A549 (cell line): ENCODE data around the gene ZFAND2B. TPM values are rescaled to one million over a fixed set of nuclear protein-coding genes. Genes with fewer than 3 reads are reported as not detected.

Experiments
- ATAC-seq, 2 experiments: fragments of 200-7000 bp in 1 of 2; fragments of >200 bp in 1 of 2; cut with Nextera tagmentation in 1 of 2; cut with Tn5 transposase in 1 of 2; 3 replicates each; pipeline versions ENCODE4 v1.8.0 to v1.9.1; 2018 to 2020; ENCODE audit warnings: mild to moderate bottlenecking in 1 of 2, moderate library complexity in 1 of 2
- CTCF ChIA-PET: fragments of 300-600 bp; sonication (Branson Sonifier 250); formaldehyde crosslinking; extraction: SDS; loops from one replicate; lab custom pipeline; 2021; ENCODE audit warnings: antibody characterized with exemption, inconsistent platforms; lab: Yijun Ruan, JAX
- POLR2A ChIA-PET: fragments of 350-600 bp; formaldehyde crosslinking; extraction: SDS; loops from one replicate; lab custom pipeline; 2021; ENCODE audit warnings: antibody characterized with exemption, inconsistent platforms; lab: Yijun Ruan, JAX
- DNase-seq, 2 experiments: peaks; one replicate each; pipeline versions ENCODE4 v3.0.0 to v3.0.0-alpha.2; 2011 to 2016; ENCODE audit warnings: low read depth in 1 of 2, low spot score in 1 of 2
- FAIRE-seq: peaks from 2 replicates; lab custom pipeline; 2011; peaks lifted over from hg19 to GRCh38; lab: Jason Lieb, UNC
- H3K27ac ChIP-seq, 2 experiments: fragments of >200 bp; sonication (Bioruptor Twin); formaldehyde crosslinking; 3 replicates each; pipeline ENCODE4 v1.5.1; 2016 to 2017
- H3K4me1 ChIP-seq: fragments of >200 bp; sonication (Bioruptor Twin); formaldehyde crosslinking; 3 replicates; pipeline ENCODE4 v1.6.1; 2016
- H3K4me2 ChIP-seq: fragments of >200 bp; sonication (Bioruptor Twin); formaldehyde crosslinking; 3 replicates; pipeline ENCODE4 v1.6.1; 2016
- H3K4me3 ChIP-seq: fragments of >200 bp; sonication (Bioruptor Twin); formaldehyde crosslinking; 3 replicates; pipeline ENCODE4 v1.5.1; 2016
- H3K9me3 ChIP-seq: fragments of >200 bp; sonication (Bioruptor Twin); formaldehyde crosslinking; 3 replicates; pipeline ENCODE4 v1.6.1; 2016
- BCL3 ChIP-seq: fragments of >200 bp; sonication (Bioruptor Twin); formaldehyde crosslinking; IDR thresholded peaks from 3 replicates; pipeline ENCODE4 v1.6.1; 2016
- BHLHE40 ChIP-seq: IDR thresholded peaks from 2 replicates; pipeline ENCODE4 v1.6.1; 2012; ENCODE audit warnings: low read depth, low read length, inconsistent platforms
- CHD4 ChIP-seq: fragments of 200-600 bp; sonication (generic); IDR thresholded peaks from 2 replicates; pipeline ENCODE4 v1.6.1; 2016; ENCODE audit warnings: antibody characterized with exemption, mild to moderate bottlenecking, borderline replicate concordance
- CTCF ChIP-seq: fragments of >200 bp; sonication (Bioruptor Twin); formaldehyde crosslinking; IDR thresholded peaks from 3 replicates; pipeline ENCODE4 v1.5.1; 2016
- ELK1 ChIP-seq: fragments of 150-350 bp; IDR thresholded peaks from 2 replicates; pipeline ENCODE4 v1.6.1; 2014; ENCODE audit warnings: low read depth, mild to moderate bottlenecking, low read length
- FOSB ChIP-seq: fragments of 250-450 bp; sonication (Bioruptor Pico); IDR thresholded peaks from 2 replicates; pipeline ENCODE4 v1.5.0; 2020; ENCODE audit warnings: mild to moderate bottlenecking, moderate library complexity
- FOSL2 ChIP-seq, 2 experiments: fragments of 450-650 bp in 1 of 2; fragments of >200 bp in 1 of 2; sonication (Bioruptor Twin) in 1 of 2; formaldehyde crosslinking; IDR thresholded peaks; 2 replicates each; pipeline versions ENCODE4 v1.5.0 to v1.6.1; 2016 to 2020; ENCODE audit warnings: mild to moderate bottlenecking in 1 of 2, moderate library complexity in 1 of 2
- GATA3 ChIP-seq: IDR thresholded peaks from 2 replicates; pipeline ENCODE4 v1.6.1; 2012; ENCODE audit warnings: borderline replicate concordance
- HDAC2 ChIP-seq: fragments of 200-600 bp; sonication (generic); IDR thresholded peaks from 2 replicates; pipeline ENCODE4 v1.6.1; 2016
- HES2 ChIP-seq: fragments of >200 bp; sonication (Bioruptor Twin); formaldehyde crosslinking; IDR thresholded peaks from 2 replicates; pipeline ENCODE4 v1.6.1; 2016
- HEYL ChIP-seq: fragments of 250-450 bp; sonication (Bioruptor Pico); IDR thresholded peaks from 2 replicates; pipeline ENCODE4 v1.8.0; 2021; ENCODE audit warnings: mild to moderate bottlenecking, moderate library complexity
- HOXA7 ChIP-seq: fragments of 250-450 bp; sonication (Bioruptor Pico); IDR thresholded peaks from 2 replicates; pipeline ENCODE4 v1.5.0; 2020; ENCODE audit warnings: mild to moderate bottlenecking, moderate library complexity
- HOXB5 ChIP-seq: fragments of 250-450 bp; sonication (Bioruptor Pico); IDR thresholded peaks from 2 replicates; pipeline ENCODE4 v1.5.0; 2020; ENCODE audit warnings: mild to moderate bottlenecking, moderate library complexity
- JUN ChIP-seq, 2 experiments: fragments of >200 bp; sonication (Bioruptor Twin); formaldehyde crosslinking; IDR thresholded peaks; 2 replicates in 1 of 2; 3 replicates in 1 of 2; pipeline ENCODE4 v1.6.1; 2016 to 2017
- KDM5A ChIP-seq: fragments of 200-600 bp; sonication (generic); IDR thresholded peaks from 2 replicates; pipeline ENCODE4 v1.6.1; 2016; ENCODE audit warnings: antibody characterized with exemption, mild to moderate bottlenecking
- MAX ChIP-seq: IDR thresholded peaks from 2 replicates; pipeline ENCODE4 v1.6.1; 2012
- NFE2L2 ChIP-seq: fragments of 150-350 bp; conservative IDR thresholded peaks from 2 replicates; pipeline ENCODE4 v1.6.1; 2014; ENCODE audit warnings: low read length
- NPAS2 ChIP-seq: fragments of 250-450 bp; sonication (Bioruptor Pico); IDR thresholded peaks from 2 replicates; pipeline ENCODE4 v1.8.0; 2022; ENCODE audit warnings: mild to moderate bottlenecking, moderate library complexity, borderline replicate concordance
- POLR2A ChIP-seq: IDR thresholded peaks from 2 replicates; pipeline ENCODE4 v1.6.1; 2012; ENCODE audit warnings: mild to moderate bottlenecking, low read length
- RCOR1 ChIP-seq: fragments of 150-350 bp; IDR thresholded peaks from 2 replicates; pipeline ENCODE4 v1.6.1; 2014; ENCODE audit warnings: antibody characterized with exemption, low read length, low read depth
- SMC3 ChIP-seq: fragments of >200 bp; sonication (Bioruptor Twin); formaldehyde crosslinking; IDR thresholded peaks from 3 replicates; pipeline ENCODE4 v1.6.1; 2018; ENCODE audit warnings: inconsistent platforms
- USF2 ChIP-seq: fragments of 450-650 bp; IDR thresholded peaks from 2 replicates; pipeline ENCODE4 v1.6.1; 2014; ENCODE audit warnings: antibody characterized with exemption
- ZC3H11A ChIP-seq: fragments of 450-650 bp; IDR thresholded peaks from 2 replicates; pipeline ENCODE4 v1.6.1; 2014; ENCODE audit warnings: antibody characterized with exemption, mild to moderate bottlenecking
- ZFP36 ChIP-seq: fragments of 450-650 bp; IDR thresholded peaks from 2 replicates; pipeline ENCODE4 v1.6.1; 2014; ENCODE audit warnings: borderline replicate concordance; ENCODE audit not compliant: partially characterized antibody
- WGBS: methylation state at CpG from one replicate; pipeline ENCODE4 v1.1.6; 2017; ENCODE audit errors: missing lambda C conversion rate; 5-methylcytosine and 5-hydroxymethylcytosine counted together
- polyA plus RNA-seq, 4 experiments: library from polyadenylated mRNA; depleted of rRNA in 3 of 4; stranded (reverse); fragments of >200 nt; fragmentation: RNase III in 1 of 4; extraction: RNeasy Plus Mini Kit Qiagen cat#74134 plus additional on column Dnase treatment in 1 of 4; gene quantifications; 2 replicates in 3 of 4; 3 replicates in 1 of 4; pipeline ENCODE4 v1.2.3, GENCODE V29; 2011 to 2017

ZFAND2B gene
- polyA plus RNA-seq, 2 of the 4 experiments (the other 2 are of a cell fraction), result 21.2 to 29.1 TPM

GRCh38 chr2:219210886-219211362, 4.3 kb downstream of the ZFAND2B start:
- Histone ChIP-seq H3K4me2 (no peak overlapping the region), H3K4me1 (peaks cover 21% of the 10 kb centered on the region), H3K27ac (no peak overlapping the region), H3K9me3 (no peaks in the 10 kb centered on the region), H3K4me3 (no peak overlapping the region)
- ChIA-PET CTCF (interaction anchor here (0.6 to 8.6 kb wide), 10 partner anchors 14 to 88 kb away, joined by 3 to 56 read pairs (median 4); partner anchors contain the start of gene NHEJ1), POLR2A (no interaction called here)
- DNase-seq (no peak), FAIRE-seq (no peak), ATAC-seq (no peak)
- WGBS, result 97% methylated on average over 6 of the region's 9 CpGs
- no peak for TF ChIP-seq SMC3
- no peak for TF ChIP-seq NPAS2
- no peak for TF ChIP-seq FOSL2 (IDR thresholded peaks at IDR 0.05)
- no peak for TF ChIP-seq FOSL2 (CRISPR knock-in tag; IDR thresholded peaks at IDR 0.05)
- TF ChIP-seq POLR2A, result no peak
- no peak for TF ChIP-seq HOXB5 (CRISPR knock-in tag)
- TF ChIP-seq GATA3, result no peak
- TF ChIP-seq ELK1, result no peak
- no peak for TF ChIP-seq NFE2L2

- Histone ChIP-seq H3K4me2 (no peak overlapping the region), H3K4me3 (no peak overlapping the region), H3K9me3 (no peaks in the 10 kb centered on the region), H3K4me1 (peaks cover 26% of the 10 kb centered on the region), H3K27ac (no peak overlapping the region)
- POLR2A ChIA-PET, result no interaction called here
- ATAC-seq (no peak), FAIRE-seq (no peak), DNase-seq (no peak)
- WGBS, result 92% methylated on average over 7 of the region's 8 CpGs
- TF ChIP-seq HEYL (CRISPR knock-in tag) (no peak), HOXA7 (CRISPR knock-in tag) (no peak), ZC3H11A (no peak), ELK1 (no peak), FOSB (CRISPR knock-in tag) (no peak), ZFP36 (no peak), HES2 (no peak), BCL3 (no peak), MAX (no peak), KDM5A (no peak), CHD4 (no peak), JUN (IDR thresholded peaks at IDR 0.05) (no peak)
- CTCF ChIA-PET, result interaction anchor here (0.8 to 8.6 kb wide), 7 partner anchors 37 to 139 kb away, joined by 3 to 56 read pairs (median 4); partner anchors contain the start of gene DNAJB2
Measured at GRCh38 chr2:219213026-219213415, 6.4 kb downstream of the ZFAND2B start.

GRCh38 chr2:219213486-219214071, 7.0 kb downstream of the ZFAND2B start:
- TF ChIP-seq NFE2L2, result no peak
- no peak for TF ChIP-seq HDAC2
- TF ChIP-seq RCOR1, result no peak
- no peak for TF ChIP-seq USF2
- no peak for TF ChIP-seq FOSL2 (IDR thresholded peaks at IDR 0.05)
- TF ChIP-seq FOSL2 (CRISPR knock-in tag; IDR thresholded peaks at IDR 0.05), result no peak
- no peak for TF ChIP-seq BHLHE40
- TF ChIP-seq SMC3, result no peak
- TF ChIP-seq CTCF, result no peak
- TF ChIP-seq MAX, result no peak
- Histone ChIP-seq H3K4me2 (no peak overlapping the region), H3K4me1 (peaks cover 23% of the 10 kb centered on the region), H3K9me3 (no peaks in the 10 kb centered on the region), H3K27ac (no peak overlapping the region), H3K4me3 (no peak overlapping the region)
- POLR2A ChIA-PET, result no interaction called here
- no peak for DNase-seq
- FAIRE-seq, result no peak
- ATAC-seq, result no peak
- 93% methylated on average over 10 of the region's 10 CpGs for WGBS
- CTCF ChIA-PET, result interaction anchor here (1.0 to 8.6 kb wide), 6 partner anchors 37 to 138 kb away, joined by 3 to 56 read pairs (median 4); partner anchors contain the start of gene DNAJB2
